ENCODE measurements around the gene SNTA1. TPM values are rescaled to one million over a fixed set of nuclear protein-coding genes. Genes with fewer than 3 reads are reported as not detected.
"Not testable (repeated sequence)": the region's sequence is repeated elsewhere in the genome, so short reads cannot be mapped to it uniquely, and the experiment has no call there.

The SNTA1 gene
- total RNA-seq, 1 donor from 2014 or later, result 19.5 TPM

DNA sequence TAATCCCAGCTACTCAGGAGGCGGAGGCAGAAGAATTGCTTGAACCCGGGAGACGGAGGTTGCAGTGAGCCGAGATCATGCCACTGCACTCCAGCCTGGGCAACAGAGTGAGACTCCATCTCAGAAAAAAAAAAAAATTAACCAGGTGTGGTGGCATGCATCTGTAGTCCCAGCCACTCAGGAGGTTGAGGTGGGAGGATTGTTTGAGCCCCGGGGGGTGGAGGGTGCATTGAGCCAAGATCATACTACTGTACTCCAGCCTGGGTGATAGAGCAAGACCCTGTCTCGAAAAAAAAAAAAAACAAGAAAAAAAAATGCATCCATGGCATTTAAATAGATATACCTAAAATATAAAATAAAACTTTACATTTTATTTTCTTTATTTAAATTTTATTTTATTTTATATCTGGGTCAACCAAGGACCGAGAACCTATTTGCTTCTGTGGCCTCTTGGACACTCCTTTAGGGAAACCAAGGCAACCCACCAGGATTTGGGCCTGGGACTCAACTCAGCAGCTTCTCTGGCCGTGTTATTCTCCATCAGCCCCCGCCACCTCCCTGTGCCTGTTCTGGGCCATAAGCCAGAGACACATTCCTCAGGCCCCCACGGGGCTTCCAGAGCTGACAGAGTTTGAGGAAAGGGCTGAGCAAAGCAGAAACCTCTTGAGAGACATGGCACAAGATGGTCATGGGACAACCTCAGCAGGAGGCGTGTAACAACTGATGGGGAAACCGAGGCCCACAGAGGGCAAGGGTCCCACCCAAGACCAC, 6.2 kb downstream of the SNTA1 start:
- Mint-ChIP-seq H3K27me3 (no peaks in the 10 kb centered on the region), H3K4me1 (ENCODE audit: unreplicated experiment) (peaks cover 15% of the 10 kb centered on the region), H3K27ac (no peak overlapping the region), H3K4me3 (no peak overlapping the region), H3K9me3 (no peaks in the 10 kb centered on the region), H3K36me3 (peaks cover 13% of the 10 kb centered on the region)
- DNase-seq (ENCODE audit: extremely low spot score, unreplicated experiment), result no peak
- TF ChIP-seq, protein P1, sequence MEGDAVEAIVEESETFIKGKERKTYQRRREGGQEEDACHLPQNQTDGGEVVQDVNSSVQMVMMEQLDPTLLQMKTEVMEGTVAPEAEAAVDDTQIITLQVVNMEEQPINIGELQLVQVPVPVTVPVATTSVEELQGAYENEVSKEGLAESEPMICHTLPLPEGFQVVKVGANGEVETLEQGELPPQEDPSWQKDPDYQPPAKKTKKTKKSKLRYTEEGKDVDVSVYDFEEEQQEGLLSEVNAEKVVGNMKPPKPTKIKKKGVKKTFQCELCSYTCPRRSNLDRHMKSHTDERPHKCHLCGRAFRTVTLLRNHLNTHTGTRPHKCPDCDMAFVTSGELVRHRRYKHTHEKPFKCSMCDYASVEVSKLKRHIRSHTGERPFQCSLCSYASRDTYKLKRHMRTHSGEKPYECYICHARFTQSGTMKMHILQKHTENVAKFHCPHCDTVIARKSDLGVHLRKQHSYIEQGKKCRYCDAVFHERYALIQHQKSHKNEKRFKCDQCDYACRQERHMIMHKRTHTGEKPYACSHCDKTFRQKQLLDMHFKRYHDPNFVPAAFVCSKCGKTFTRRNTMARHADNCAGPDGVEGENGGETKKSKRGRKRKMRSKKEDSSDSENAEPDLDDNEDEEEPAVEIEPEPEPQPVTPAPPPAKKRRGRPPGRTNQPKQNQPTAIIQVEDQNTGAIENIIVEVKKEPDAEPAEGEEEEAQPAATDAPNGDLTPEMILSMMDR (conservative IDR thresholded peaks at IDR 0.05), result no peak

DNA sequence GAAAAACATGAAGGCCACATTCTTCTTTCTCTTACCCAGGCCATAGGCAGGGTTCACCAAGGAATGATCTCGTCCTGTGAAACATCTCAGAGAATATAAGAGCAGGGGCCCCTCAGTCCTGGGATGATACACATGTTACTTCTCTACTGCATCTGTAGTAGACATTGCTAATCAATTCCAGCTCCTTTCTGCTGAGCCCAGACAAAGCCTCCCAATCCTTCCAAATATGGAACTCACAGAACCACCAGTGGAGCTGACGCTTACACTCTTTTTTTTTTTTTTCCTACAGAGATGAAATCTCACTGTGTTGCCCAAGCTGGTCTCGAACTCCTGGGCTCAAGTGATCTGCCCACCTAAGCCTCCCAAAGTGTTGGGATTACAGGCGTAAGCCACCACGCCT, 9.1 kb downstream of the SNTA1 start:
- TF ChIP-seq, protein P1 (conservative IDR thresholded peaks at IDR 0.05), result no peak
- Mint-ChIP-seq H3K27ac (no peak overlapping the region), H3K4me3 (no peak overlapping the region), H3K36me3 (peaks cover 16% of the 10 kb centered on the region), H3K9me3 (no peaks in the 10 kb centered on the region), H3K27me3 (no peaks in the 10 kb centered on the region), H3K4me1 (ENCODE audit: unreplicated experiment) (peaks cover 8% of the 10 kb centered on the region)
- no peak for DNase-seq (ENCODE audit: extremely low spot score, unreplicated experiment)

DNA sequence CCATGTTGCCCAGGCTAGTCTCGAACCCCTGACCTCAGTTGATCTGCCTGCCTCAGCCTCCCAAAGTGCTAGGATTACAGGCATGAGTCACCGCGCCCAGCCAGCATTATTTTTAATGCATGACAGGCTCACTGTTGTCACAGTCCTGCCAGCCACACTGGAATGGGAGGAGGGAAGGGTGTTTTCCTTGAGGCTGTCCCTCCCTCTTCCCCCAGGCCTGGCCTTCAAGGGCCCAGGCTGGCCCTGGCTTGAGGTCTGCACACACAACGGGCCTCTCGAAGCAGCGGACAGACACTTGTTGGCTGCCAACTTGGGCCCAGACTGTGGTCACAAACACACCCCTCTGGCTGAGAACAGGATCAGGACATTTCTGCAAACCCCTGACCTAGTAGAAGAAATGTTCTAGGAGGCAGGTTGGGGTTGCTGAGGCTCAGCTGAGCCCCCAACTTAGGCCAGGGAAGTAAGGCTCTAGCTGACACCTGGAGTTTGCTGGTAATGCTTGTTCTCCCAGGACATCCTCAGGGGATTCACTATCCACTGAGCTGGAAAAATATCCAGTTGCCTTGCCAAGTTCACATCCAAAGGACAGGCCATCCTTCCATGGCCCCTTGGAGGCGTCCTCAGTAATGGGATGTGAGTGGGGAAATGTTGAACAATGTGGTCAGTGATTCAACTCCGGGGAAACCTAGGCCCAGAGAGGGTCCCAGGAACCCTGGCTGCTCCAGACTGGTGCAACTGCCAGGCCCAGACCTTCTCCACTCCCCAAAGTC, 9.9 kb downstream of the SNTA1 start:
- H3K27me3 Mint-ChIP-seq, result no peaks in the 10 kb centered on the region

DNA sequence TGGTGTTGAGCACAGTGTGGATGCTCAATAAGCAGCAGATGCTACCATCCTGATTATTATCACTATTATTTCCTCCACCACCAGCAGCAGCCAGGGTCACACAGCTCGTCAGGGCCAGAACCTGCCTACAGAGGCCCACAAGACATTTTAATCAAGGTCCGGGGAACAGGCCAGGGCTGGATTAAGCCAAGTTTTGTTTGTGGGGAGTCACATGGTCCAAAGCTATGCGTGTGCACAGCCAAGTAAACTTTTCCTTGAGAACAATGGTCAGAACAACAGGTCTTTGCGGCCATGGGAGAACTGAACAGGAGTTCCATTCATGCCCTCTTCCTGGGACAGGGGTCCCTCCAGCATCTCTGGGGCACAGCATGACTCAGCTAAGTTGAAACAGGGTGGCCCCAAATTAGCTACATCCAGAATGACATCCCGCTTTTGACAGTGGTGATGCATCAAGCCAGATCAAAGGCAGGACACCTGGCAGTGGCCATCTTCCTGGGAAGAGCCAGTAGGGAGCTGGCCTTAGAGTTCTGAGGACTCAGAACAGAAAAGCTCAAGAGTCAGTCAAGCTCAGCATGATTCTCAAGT, 11.7 kb downstream of the SNTA1 start:
- no peak for DNase-seq (ENCODE audit: extremely low spot score, unreplicated experiment)
- H3K9me3 Mint-ChIP-seq, result no peaks in the 10 kb centered on the region
- H3K36me3 Mint-ChIP-seq, result peaks cover 16% of the 10 kb centered on the region
- no peaks in the 10 kb centered on the region for H3K27me3 Mint-ChIP-seq
- TF ChIP-seq, protein P1 (conservative IDR thresholded peaks at IDR 0.05), result no peak
- H3K4me1 Mint-ChIP-seq (ENCODE audit: unreplicated experiment), result peaks cover 8% of the 10 kb centered on the region
- H3K27ac Mint-ChIP-seq, result no peak overlapping the region
- H3K4me3 Mint-ChIP-seq, result no peak overlapping the region

More for the DNA sequence above, 9.9 kb downstream of the SNTA1 start:
- TF ChIP-seq, protein P1 (conservative IDR thresholded peaks at IDR 0.05), result no peak
- no peak for DNase-seq (ENCODE audit: extremely low spot score, unreplicated experiment)
- H3K9me3 Mint-ChIP-seq, result no peaks in the 10 kb centered on the region
- peaks cover 8% of the 10 kb centered on the region for H3K4me1 Mint-ChIP-seq (ENCODE audit: unreplicated experiment)
- no peak overlapping the region for H3K27ac Mint-ChIP-seq
- H3K4me3 Mint-ChIP-seq, result no peak overlapping the region
- peaks cover 16% of the 10 kb centered on the region for H3K36me3 Mint-ChIP-seq

DNA sequence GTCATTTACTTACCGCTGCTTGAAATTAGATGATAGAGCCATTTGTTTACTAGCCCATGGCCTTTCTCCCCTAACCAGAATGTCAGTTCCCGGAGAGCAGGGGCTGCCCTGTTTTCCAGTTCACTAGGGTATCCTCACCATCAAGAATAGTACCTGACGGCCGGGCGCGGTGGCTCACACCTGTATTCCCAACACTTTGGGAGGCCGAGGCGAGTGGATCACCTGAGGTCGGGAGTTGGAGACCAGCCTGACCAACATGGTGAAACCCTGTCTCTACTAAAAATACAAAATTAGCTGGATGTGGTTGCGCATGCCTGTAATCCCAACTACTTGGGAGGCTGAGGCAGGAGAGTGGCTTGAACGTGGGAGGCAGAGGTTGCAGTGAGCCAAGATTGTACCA, 19.7 kb downstream of the SNTA1 start:
- H3K36me3 Mint-ChIP-seq; H3K9me3 Mint-ChIP-seq; H3K4me3 Mint-ChIP-seq; H3K27me3 Mint-ChIP-seq; H3K4me1 Mint-ChIP-seq (ENCODE audit: unreplicated experiment); H3K27ac Mint-ChIP-seq; DNase-seq (ENCODE audit: extremely low spot score, unreplicated experiment): not testable (repeated sequence)
